ENCODE data around the gene SLC27A4.

- no peak for TF ChIP-seq CTCF (tag by site-specific recombination; IDR thresholded peaks at IDR 0.05)
- TF ChIP-seq ATF2 (tag by site-specific recombination; IDR thresholded peaks at IDR 0.05; ENCODE audit: low read depth) = no peak
- TF ChIP-seq PRDM4 (tag by site-specific recombination; IDR thresholded peaks at IDR 0.05) = no peak
These were observed 15.1 kb downstream of the SLC27A4 start for GRCh38 chr9:128355451-128355850.

Measured in HEK293 (cell line).